PC-3 (cell line): ENCODE measurements around the gene VTA1.

Source experiments
- EZH2 ChIP-seq: fragments of 300-600 bp; sonication (generic); IDR thresholded peaks from one replicate; pipeline ENCODE4 v1.6.1; 2017; ENCODE audit warnings: antibody characterized with exemption, mild to moderate bottlenecking, low read length; ENCODE audit not compliant: unreplicated experiment
- TF ChIP-seq, protein P1 (sequence below): fragments of 300-600 bp; sonication (generic); conservative IDR thresholded peaks from 2 replicates; pipeline ENCODE4 v1.5.1; 2017; ENCODE audit warnings: antibody characterized with exemption, low read depth, mild to moderate bottlenecking, low read length

DNA sequence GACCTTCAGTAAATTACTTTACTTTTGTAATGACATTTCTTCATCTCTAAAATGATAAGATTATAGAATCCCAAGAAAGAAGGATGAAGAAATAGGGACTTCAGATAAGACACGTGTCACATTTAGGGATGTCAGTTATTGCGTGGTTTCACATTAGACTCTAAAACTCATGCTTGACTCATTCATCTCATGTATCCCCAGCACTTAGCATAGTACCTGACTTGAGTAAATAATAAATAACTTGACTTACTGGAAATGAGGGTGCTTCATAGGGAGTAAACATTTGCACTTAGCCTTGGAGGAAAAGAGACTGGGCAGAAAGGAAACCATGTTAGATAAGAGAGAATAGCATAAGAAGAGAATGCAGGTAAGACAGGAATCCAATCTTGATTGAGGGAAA lies 37.2 kb downstream of the VTA1 start:
- TF ChIP-seq, protein P1, sequence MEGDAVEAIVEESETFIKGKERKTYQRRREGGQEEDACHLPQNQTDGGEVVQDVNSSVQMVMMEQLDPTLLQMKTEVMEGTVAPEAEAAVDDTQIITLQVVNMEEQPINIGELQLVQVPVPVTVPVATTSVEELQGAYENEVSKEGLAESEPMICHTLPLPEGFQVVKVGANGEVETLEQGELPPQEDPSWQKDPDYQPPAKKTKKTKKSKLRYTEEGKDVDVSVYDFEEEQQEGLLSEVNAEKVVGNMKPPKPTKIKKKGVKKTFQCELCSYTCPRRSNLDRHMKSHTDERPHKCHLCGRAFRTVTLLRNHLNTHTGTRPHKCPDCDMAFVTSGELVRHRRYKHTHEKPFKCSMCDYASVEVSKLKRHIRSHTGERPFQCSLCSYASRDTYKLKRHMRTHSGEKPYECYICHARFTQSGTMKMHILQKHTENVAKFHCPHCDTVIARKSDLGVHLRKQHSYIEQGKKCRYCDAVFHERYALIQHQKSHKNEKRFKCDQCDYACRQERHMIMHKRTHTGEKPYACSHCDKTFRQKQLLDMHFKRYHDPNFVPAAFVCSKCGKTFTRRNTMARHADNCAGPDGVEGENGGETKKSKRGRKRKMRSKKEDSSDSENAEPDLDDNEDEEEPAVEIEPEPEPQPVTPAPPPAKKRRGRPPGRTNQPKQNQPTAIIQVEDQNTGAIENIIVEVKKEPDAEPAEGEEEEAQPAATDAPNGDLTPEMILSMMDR, result no peak
- TF ChIP-seq EZH2, result no peak
